ENCODE measurements around the gene C17orf50. TPM values are rescaled to one million over a fixed set of nuclear protein-coding genes. Genes with fewer than 3 reads are reported as not detected.
"Not testable (repeated sequence)": the region's sequence is repeated elsewhere in the genome, so short reads cannot be mapped to it uniquely, and the experiment has no call there.

Gene C17orf50
- total and polyA plus RNA-seq, 7 donors: 0.07 TPM; not detected in 6

GRCh38 chr17:35748341-35748841 lies 12.3 kb upstream of the C17orf50 start:
- H3K4me1 ChIP-seq: peaks cover 0 to 19% (median 13%) of the 10 kb centered on the region in 4 donors
- no peaks in the 10 kb centered on the region for H3K9me3 ChIP-seq
- H3K4me3 ChIP-seq: no peak overlapping the region
- no peak for DNase-seq
- intact Hi-C loops (cut with DNase I): loop anchor here (5.0 to 10.0 kb wide), 5 partner anchors 84 to 584 kb away; partner anchors contain the start of gene SLFN12L
- 14 to 45% methylated on average over 4 of the region's 4 CpGs for WGBS, 2 donors
- peaks cover 25 to 79% (median 53%) of the 10 kb centered on the region in 3 donors for H3K27me3 ChIP-seq
- no peaks in the 10 kb centered on the region for H3K36me3 ChIP-seq
- H3K27ac ChIP-seq: no peak overlapping the region
- TF ChIP-seq POLR2AphosphoS5 (IDR thresholded peaks at IDR 0.05): no peak
- TF ChIP-seq CTCF (IDR thresholded peaks at IDR 0.05): no peak
- no peak for TF ChIP-seq EP300 (IDR thresholded peaks at IDR 0.05)
- no peak for TF ChIP-seq POLR2A (IDR thresholded peaks at IDR 0.05)

GRCh38 chr17:35748979-35749378 lies 11.7 kb upstream of the C17orf50 start:
- no peak for DNase-seq
- peaks cover 20 to 74% (median 48%) of the 10 kb centered on the region in 3 donors for H3K27me3 ChIP-seq
- no peak for TF ChIP-seq EP300 (IDR thresholded peaks at IDR 0.05)
- no peak for TF ChIP-seq CTCF (IDR thresholded peaks at IDR 0.05)
- no peak for TF ChIP-seq POLR2A (IDR thresholded peaks at IDR 0.05)
- no peak for TF ChIP-seq POLR2AphosphoS5 (IDR thresholded peaks at IDR 0.05)
- H3K4me1 ChIP-seq: peaks cover 0 to 20% (median 13%) of the 10 kb centered on the region in 4 donors
- H3K4me3 ChIP-seq: no peak overlapping the region
- 69 to 83% methylated on average over 6 of the region's 6 CpGs for WGBS, 2 donors
- no peaks in the 10 kb centered on the region for H3K36me3 ChIP-seq
- H3K9me3 ChIP-seq: no peaks in the 10 kb centered on the region
- no peak overlapping the region for H3K27ac ChIP-seq
- intact Hi-C loops (cut with DNase I): loop anchor here (5.0 to 10.0 kb wide), 5 partner anchors 84 to 584 kb away; partner anchors contain the start of gene SLFN12L

GRCh38 chr17:35749560-35750412 lies 10.9 kb upstream of the C17orf50 start:
- WGBS, 2 donors: 5 to 9% methylated on average over 35 of the region's 35 CpGs
- H3K4me3 ChIP-seq: no peak overlapping the region
- intact Hi-C loops (cut with DNase I): loop anchor here (5.0 to 10.0 kb wide), 5 partner anchors 85 to 585 kb away; partner anchors contain the start of gene SLFN12L
- no peaks in the 10 kb centered on the region for H3K36me3 ChIP-seq
- DNase-seq: no peak
- H3K4me1 ChIP-seq: peaks cover 0 to 20% (median 13%) of the 10 kb centered on the region in 4 donors
- no peak for TF ChIP-seq EP300 (IDR thresholded peaks at IDR 0.05)
- no peak for TF ChIP-seq CTCF (IDR thresholded peaks at IDR 0.05)
- TF ChIP-seq POLR2AphosphoS5 (IDR thresholded peaks at IDR 0.05): no peak
- TF ChIP-seq POLR2A (IDR thresholded peaks at IDR 0.05): no peak
- H3K27ac ChIP-seq: no peak overlapping the region
- H3K27me3 ChIP-seq: peaks cover 20 to 66% (median 41%) of the 10 kb centered on the region in 3 donors
- no peaks in the 10 kb centered on the region for H3K9me3 ChIP-seq

- intact Hi-C loops (cut with DNase I): no loop called here
- Histone ChIP-seq H3K4me3 (no peak overlapping the region), H3K4me1 (peaks cover 0 to 20% (median 13%) of the 10 kb centered on the region in 4 donors), H3K9me3 (no peaks in the 10 kb centered on the region), H3K36me3 (no peaks in the 10 kb centered on the region), H3K27me3 (peaks cover 20 to 57% (median 37%) of the 10 kb centered on the region in 3 donors), H3K27ac (no peak overlapping the region)
- TF ChIP-seq EP300 (IDR thresholded peaks at IDR 0.05): no peak
- no peak for TF ChIP-seq CTCF (IDR thresholded peaks at IDR 0.05)
- no peak for TF ChIP-seq POLR2A (IDR thresholded peaks at IDR 0.05)
- TF ChIP-seq POLR2AphosphoS5 (IDR thresholded peaks at IDR 0.05): no peak
- 71 to 76% methylated on average over 10 of the region's 10 CpGs for WGBS, 2 donors
- no peak for DNase-seq
These were observed 9.9 kb upstream of the C17orf50 start for GRCh38 chr17:35750526-35751395.

- DNase-seq; H3K4me3 ChIP-seq; H3K27ac ChIP-seq; intact Hi-C loops (cut with DNase I); H3K9me3 ChIP-seq; H3K36me3 ChIP-seq: not testable (repeated sequence)
- H3K4me1 ChIP-seq: peaks cover 0 to 20% (median 13%) of the 10 kb centered on the region in 4 donors
- peaks cover 20 to 57% (median 37%) of the 10 kb centered on the region in 3 donors for H3K27me3 ChIP-seq
- 86 to 91% methylated on average over 4 of the region's 4 CpGs for WGBS, 2 donors
These were observed 9.1 kb upstream of the C17orf50 start for GRCh38 chr17:35751541-35751940.
